Measurements from ENCODE around the gene PSAT1. TPM values are rescaled to one million over a fixed set of nuclear protein-coding genes. Genes with fewer than 3 reads are reported as not detected.

Gene PSAT1
- total RNA-seq, 1 donor, result 175 TPM

DNA sequence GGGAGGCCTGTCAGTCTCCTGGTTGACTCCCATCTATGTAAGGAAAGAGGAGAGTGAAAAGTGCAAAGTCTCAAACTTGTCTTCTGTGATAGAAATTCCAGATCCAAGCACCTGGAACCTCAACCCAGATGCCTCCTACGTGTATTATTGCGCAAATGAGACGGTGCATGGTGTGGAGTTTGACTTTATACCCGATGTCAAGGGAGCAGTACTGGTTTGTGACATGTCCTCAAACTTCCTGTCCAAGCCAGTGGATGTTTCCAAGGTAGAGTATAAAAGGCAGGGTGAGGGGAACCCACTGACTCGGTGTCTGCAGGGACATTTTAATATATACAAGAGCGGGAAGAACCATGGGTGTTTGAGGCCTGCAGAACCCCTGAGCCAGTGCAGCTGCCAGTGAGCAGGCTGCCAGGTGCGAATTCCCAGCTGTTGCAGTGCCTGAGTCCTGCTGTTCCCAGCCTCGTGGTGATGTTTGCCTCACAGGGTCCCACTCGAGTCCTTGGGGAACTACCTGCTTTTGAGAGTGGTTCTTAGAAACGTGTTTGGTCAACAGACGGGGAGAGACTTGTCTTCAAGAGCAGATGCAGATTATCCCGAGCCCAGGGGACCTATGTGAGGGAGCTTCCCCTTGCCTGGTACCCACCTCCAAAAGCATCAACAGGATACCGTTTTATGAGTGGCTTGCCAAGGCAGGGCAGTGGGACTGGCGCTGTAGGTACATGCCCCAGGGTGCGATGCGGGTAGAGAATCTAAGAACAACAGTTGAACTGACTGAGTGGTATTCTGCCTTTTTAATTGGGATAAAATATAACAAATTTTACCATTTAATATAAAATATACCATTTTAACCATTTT, 9.5 kb downstream of the PSAT1 start:
- H3K4me2 ChIP-seq (ENCODE audit: insufficient read depth, low read length), result no peak overlapping the region
- H3K4me3 ChIP-seq (ENCODE audit: insufficient read depth, low read length), result no peak overlapping the region
- TF ChIP-seq, protein P1, sequence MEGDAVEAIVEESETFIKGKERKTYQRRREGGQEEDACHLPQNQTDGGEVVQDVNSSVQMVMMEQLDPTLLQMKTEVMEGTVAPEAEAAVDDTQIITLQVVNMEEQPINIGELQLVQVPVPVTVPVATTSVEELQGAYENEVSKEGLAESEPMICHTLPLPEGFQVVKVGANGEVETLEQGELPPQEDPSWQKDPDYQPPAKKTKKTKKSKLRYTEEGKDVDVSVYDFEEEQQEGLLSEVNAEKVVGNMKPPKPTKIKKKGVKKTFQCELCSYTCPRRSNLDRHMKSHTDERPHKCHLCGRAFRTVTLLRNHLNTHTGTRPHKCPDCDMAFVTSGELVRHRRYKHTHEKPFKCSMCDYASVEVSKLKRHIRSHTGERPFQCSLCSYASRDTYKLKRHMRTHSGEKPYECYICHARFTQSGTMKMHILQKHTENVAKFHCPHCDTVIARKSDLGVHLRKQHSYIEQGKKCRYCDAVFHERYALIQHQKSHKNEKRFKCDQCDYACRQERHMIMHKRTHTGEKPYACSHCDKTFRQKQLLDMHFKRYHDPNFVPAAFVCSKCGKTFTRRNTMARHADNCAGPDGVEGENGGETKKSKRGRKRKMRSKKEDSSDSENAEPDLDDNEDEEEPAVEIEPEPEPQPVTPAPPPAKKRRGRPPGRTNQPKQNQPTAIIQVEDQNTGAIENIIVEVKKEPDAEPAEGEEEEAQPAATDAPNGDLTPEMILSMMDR (IDR thresholded peaks at IDR 0.05; ENCODE audit: extremely low read depth, low read depth, low read length), result no peak
- H3K4me1 ChIP-seq (ENCODE audit: insufficient read depth, low read length), result no peaks in the 10 kb centered on the region
- no peaks in the 10 kb centered on the region for H4K20me1 ChIP-seq (ENCODE audit: insufficient read depth, low read length)
- H3K27me3 ChIP-seq (ENCODE audit: insufficient read depth, low read length), result no peaks in the 10 kb centered on the region
- H3K79me2 ChIP-seq (ENCODE audit: insufficient read depth, low read length), result no peaks in the 10 kb centered on the region
- no peaks in the 10 kb centered on the region for H3K9me3 ChIP-seq (ENCODE audit: low read depth, low read length)
- no peak overlapping the region for H2AFZ ChIP-seq (ENCODE audit: low read length)
- H3K36me3 ChIP-seq (ENCODE audit: insufficient read depth, low read length), result peaks cover 45% of the 10 kb centered on the region
- no peak overlapping the region for H3K27ac ChIP-seq (ENCODE audit: low read depth, low read length)
- DNase-seq (ENCODE audit: insufficient read length, low spot score, missing footprints), result no peak

DNA sequence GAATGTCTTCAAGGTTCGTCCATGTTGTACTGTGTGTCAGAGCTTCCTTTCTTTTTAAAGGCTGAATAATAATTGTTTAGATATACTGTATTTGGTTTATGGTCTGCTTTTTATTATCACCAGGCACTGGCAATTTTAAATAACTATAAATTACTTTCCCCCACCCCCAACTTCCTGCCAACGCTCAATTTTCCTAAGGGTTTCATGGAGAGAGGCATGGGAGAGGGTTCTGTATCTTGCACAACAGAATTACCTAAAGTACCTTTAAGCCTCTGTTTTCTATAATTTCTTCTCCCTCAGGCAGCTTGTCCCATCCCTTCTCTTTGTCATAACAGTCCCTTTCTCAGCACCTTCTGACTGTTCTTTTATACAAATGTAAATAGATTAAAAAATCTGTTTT, 10.4 kb downstream of the PSAT1 start:
- Histone ChIP-seq H3K4me1 (ENCODE audit: insufficient read depth, low read length) (no peaks in the 10 kb centered on the region), H3K79me2 (ENCODE audit: insufficient read depth, low read length) (no peaks in the 10 kb centered on the region), H2AFZ (ENCODE audit: low read length) (no peak overlapping the region), H3K27me3 (ENCODE audit: insufficient read depth, low read length) (no peaks in the 10 kb centered on the region), H4K20me1 (ENCODE audit: insufficient read depth, low read length) (no peaks in the 10 kb centered on the region), H3K4me3 (ENCODE audit: insufficient read depth, low read length) (no peak overlapping the region), H3K9me3 (ENCODE audit: low read depth, low read length) (no peaks in the 10 kb centered on the region), H3K27ac (ENCODE audit: low read depth, low read length) (no peak overlapping the region), H3K36me3 (ENCODE audit: insufficient read depth, low read length) (peaks cover 40% of the 10 kb centered on the region), H3K4me2 (ENCODE audit: insufficient read depth, low read length) (no peak overlapping the region)
- DNase-seq (ENCODE audit: insufficient read length, low spot score, missing footprints), result no peak
- TF ChIP-seq, protein P1 (IDR thresholded peaks at IDR 0.05; ENCODE audit: extremely low read depth, low read depth, low read length), result no peak

DNA sequence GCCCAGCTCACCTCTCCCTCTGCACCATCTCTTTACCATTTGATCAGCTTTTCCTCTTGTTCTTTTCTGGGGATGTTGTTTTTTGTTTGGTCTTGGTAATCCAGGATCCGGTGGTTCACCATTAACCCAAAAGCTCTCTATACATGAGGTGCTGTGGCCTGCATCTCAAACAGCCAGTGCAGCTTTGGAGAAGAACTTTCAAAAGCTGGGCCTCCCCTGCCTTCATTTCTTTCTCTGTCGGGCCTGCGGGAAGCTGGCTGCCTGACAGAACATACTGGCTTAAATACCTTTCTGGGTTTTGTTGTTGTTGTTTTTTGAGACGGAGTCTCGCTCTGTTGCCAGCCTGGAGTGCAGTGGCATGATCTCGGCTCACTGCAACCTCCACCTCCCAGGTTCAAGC, 12.1 kb downstream of the PSAT1 start:
- no peak overlapping the region for H3K4me3 ChIP-seq (ENCODE audit: insufficient read depth, low read length)
- peaks cover 28% of the 10 kb centered on the region for H3K36me3 ChIP-seq (ENCODE audit: insufficient read depth, low read length)
- no peaks in the 10 kb centered on the region for H3K9me3 ChIP-seq (ENCODE audit: low read depth, low read length)
- no peak overlapping the region for H2AFZ ChIP-seq (ENCODE audit: low read length)
- no peaks in the 10 kb centered on the region for H3K27me3 ChIP-seq (ENCODE audit: insufficient read depth, low read length)
- no peak overlapping the region for H3K4me2 ChIP-seq (ENCODE audit: insufficient read depth, low read length)
- no peaks in the 10 kb centered on the region for H3K79me2 ChIP-seq (ENCODE audit: insufficient read depth, low read length)
- H4K20me1 ChIP-seq (ENCODE audit: insufficient read depth, low read length), result no peaks in the 10 kb centered on the region
- H3K4me1 ChIP-seq (ENCODE audit: insufficient read depth, low read length), result no peaks in the 10 kb centered on the region
- H3K27ac ChIP-seq (ENCODE audit: low read depth, low read length), result no peak overlapping the region
- TF ChIP-seq, protein P1 (IDR thresholded peaks at IDR 0.05; ENCODE audit: extremely low read depth, low read depth, low read length), result no peak
- no peak for DNase-seq (ENCODE audit: insufficient read length, low spot score, missing footprints)

DNA sequence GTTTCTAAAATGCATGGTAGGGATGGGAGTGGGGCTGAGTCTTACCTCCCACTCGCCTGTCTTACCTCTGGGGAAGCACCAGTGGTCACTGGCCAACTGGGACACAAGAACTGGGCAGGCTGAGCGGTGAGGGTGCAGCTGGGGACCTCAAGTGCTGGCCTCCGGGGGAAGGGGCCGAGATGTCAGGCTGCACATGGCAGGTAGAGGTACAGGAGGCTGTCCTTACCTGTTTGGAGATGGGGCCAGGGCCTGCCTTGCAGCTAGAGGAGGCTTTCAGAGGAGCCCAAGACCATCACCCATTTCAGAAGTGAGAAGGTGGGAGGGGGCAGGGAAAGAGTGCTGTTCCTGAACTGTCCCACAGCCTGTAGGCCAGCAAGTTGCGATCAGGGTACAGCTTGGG, 14.2 kb downstream of the PSAT1 start:
- TF ChIP-seq, protein P1 (IDR thresholded peaks at IDR 0.05; ENCODE audit: extremely low read depth, low read depth, low read length), result no peak
- H3K4me3 ChIP-seq (ENCODE audit: insufficient read depth, low read length), result no peak overlapping the region
- H3K27ac ChIP-seq (ENCODE audit: low read depth, low read length), result no peak overlapping the region
- no peak for DNase-seq (ENCODE audit: insufficient read length, low spot score, missing footprints)
- H4K20me1 ChIP-seq (ENCODE audit: insufficient read depth, low read length), result no peaks in the 10 kb centered on the region
- H3K4me2 ChIP-seq (ENCODE audit: insufficient read depth, low read length), result no peak overlapping the region
- H3K36me3 ChIP-seq (ENCODE audit: insufficient read depth, low read length), result peaks cover 17% of the 10 kb centered on the region
- H2AFZ ChIP-seq (ENCODE audit: low read length), result no peak overlapping the region
- H3K27me3 ChIP-seq (ENCODE audit: insufficient read depth, low read length), result no peaks in the 10 kb centered on the region
- H3K9me3 ChIP-seq (ENCODE audit: low read depth, low read length), result no peaks in the 10 kb centered on the region
- peaks cover 5% of the 10 kb centered on the region for H3K4me1 ChIP-seq (ENCODE audit: insufficient read depth, low read length)
- H3K79me2 ChIP-seq (ENCODE audit: insufficient read depth, low read length), result no peaks in the 10 kb centered on the region

Measured in osteoblast (primary cell).